Measurements from ENCODE around the gene MSI2.

Gene MSI2

GRCh38 chr17:57650548-57650947 lies 394.2 kb downstream of the MSI2 start:
- Histone ChIP-seq H3K9ac (ENCODE audit: low read length) (no peak overlapping the region), H3K4me1 (ENCODE audit: control insufficient read depth, insufficient read depth, low read length) (no peaks in the 10 kb centered on the region), H3K27me3 (ENCODE audit: control insufficient read depth, insufficient read depth, low read length) (no peaks in the 10 kb centered on the region), H3K36me3 (ENCODE audit: control insufficient read depth, insufficient read depth, low read length) (no peaks in the 10 kb centered on the region), H3K27ac (ENCODE audit: low read depth, low read length) (no peak overlapping the region), H3K4me3 (ENCODE audit: low read length) (no peak overlapping the region)

GRCh38 chr17:57651451-57651850 lies 395.1 kb downstream of the MSI2 start:
- Histone ChIP-seq H3K27ac (ENCODE audit: low read depth, low read length) (no peak overlapping the region), H3K36me3 (ENCODE audit: control insufficient read depth, insufficient read depth, low read length) (no peaks in the 10 kb centered on the region), H3K9ac (ENCODE audit: low read length) (no peak overlapping the region), H3K27me3 (ENCODE audit: control insufficient read depth, insufficient read depth, low read length) (no peaks in the 10 kb centered on the region), H3K4me1 (ENCODE audit: control insufficient read depth, insufficient read depth, low read length) (no peaks in the 10 kb centered on the region), H3K4me3 (ENCODE audit: low read length) (no peak overlapping the region)

GRCh38 chr17:57651996-57652395 lies 395.7 kb downstream of the MSI2 start:
- Histone ChIP-seq H3K4me3 (ENCODE audit: low read length) (no peak overlapping the region), H3K27me3 (ENCODE audit: control insufficient read depth, insufficient read depth, low read length) (no peaks in the 10 kb centered on the region), H3K9ac (ENCODE audit: low read length) (no peak overlapping the region), H3K36me3 (ENCODE audit: control insufficient read depth, insufficient read depth, low read length) (no peaks in the 10 kb centered on the region), H3K4me1 (ENCODE audit: control insufficient read depth, insufficient read depth, low read length) (no peaks in the 10 kb centered on the region), H3K27ac (ENCODE audit: low read depth, low read length) (no peak overlapping the region)

- H3K4me3 ChIP-seq (ENCODE audit: low read length) = no peak overlapping the region
- no peak overlapping the region for H3K27ac ChIP-seq (ENCODE audit: low read depth, low read length)
- H3K27me3 ChIP-seq (ENCODE audit: control insufficient read depth, insufficient read depth, low read length) = no peaks in the 10 kb centered on the region
- no peaks in the 10 kb centered on the region for H3K4me1 ChIP-seq (ENCODE audit: control insufficient read depth, insufficient read depth, low read length)
- H3K9ac ChIP-seq (ENCODE audit: low read length) = no peak overlapping the region
- no peaks in the 10 kb centered on the region for H3K36me3 ChIP-seq (ENCODE audit: control insufficient read depth, insufficient read depth, low read length)
Observed at GRCh38 chr17:57652811-57653210, 396.5 kb downstream of the MSI2 start.

- Histone ChIP-seq H3K36me3 (ENCODE audit: control insufficient read depth, insufficient read depth, low read length) (no peaks in the 10 kb centered on the region), H3K9ac (ENCODE audit: low read length) (no peak overlapping the region), H3K27me3 (ENCODE audit: control insufficient read depth, insufficient read depth, low read length) (no peaks in the 10 kb centered on the region), H3K4me1 (ENCODE audit: control insufficient read depth, insufficient read depth, low read length) (no peaks in the 10 kb centered on the region), H3K4me3 (ENCODE audit: low read length) (no peak overlapping the region), H3K27ac (ENCODE audit: low read depth, low read length) (no peak overlapping the region)
Observed at GRCh38 chr17:57653279-57653678, 397.0 kb downstream of the MSI2 start.

- no peaks in the 10 kb centered on the region for H3K27me3 ChIP-seq (ENCODE audit: control insufficient read depth, insufficient read depth, low read length)
- no peaks in the 10 kb centered on the region for H3K36me3 ChIP-seq (ENCODE audit: control insufficient read depth, insufficient read depth, low read length)
- no peak overlapping the region for H3K4me3 ChIP-seq (ENCODE audit: low read length)
- H3K27ac ChIP-seq (ENCODE audit: low read depth, low read length) = no peak overlapping the region
- H3K9ac ChIP-seq (ENCODE audit: low read length) = no peak overlapping the region
- H3K4me1 ChIP-seq (ENCODE audit: control insufficient read depth, insufficient read depth, low read length) = no peaks in the 10 kb centered on the region
Observed at GRCh38 chr17:57654040-57654775, 397.9 kb downstream of the MSI2 start.

GRCh38 chr17:57655553-57655952 lies 399.2 kb downstream of the MSI2 start:
- H3K27ac ChIP-seq (ENCODE audit: low read depth, low read length) = no peak overlapping the region
- no peaks in the 10 kb centered on the region for H3K27me3 ChIP-seq (ENCODE audit: control insufficient read depth, insufficient read depth, low read length)
- no peak overlapping the region for H3K4me3 ChIP-seq (ENCODE audit: low read length)
- no peaks in the 10 kb centered on the region for H3K4me1 ChIP-seq (ENCODE audit: control insufficient read depth, insufficient read depth, low read length)
- H3K36me3 ChIP-seq (ENCODE audit: control insufficient read depth, insufficient read depth, low read length) = no peaks in the 10 kb centered on the region
- no peak overlapping the region for H3K9ac ChIP-seq (ENCODE audit: low read length)

GRCh38 chr17:57657211-57657610 lies 400.9 kb downstream of the MSI2 start:
- no peaks in the 10 kb centered on the region for H3K4me1 ChIP-seq (ENCODE audit: control insufficient read depth, insufficient read depth, low read length)
- no peaks in the 10 kb centered on the region for H3K36me3 ChIP-seq (ENCODE audit: control insufficient read depth, insufficient read depth, low read length)
- H3K27me3 ChIP-seq (ENCODE audit: control insufficient read depth, insufficient read depth, low read length) = no peaks in the 10 kb centered on the region
- no peak overlapping the region for H3K27ac ChIP-seq (ENCODE audit: low read depth, low read length)
- no peak overlapping the region for H3K9ac ChIP-seq (ENCODE audit: low read length)
- no peak overlapping the region for H3K4me3 ChIP-seq (ENCODE audit: low read length)

- peaks cover 5% of the 10 kb centered on the region for H3K4me1 ChIP-seq (ENCODE audit: control insufficient read depth, insufficient read depth, low read length)
- H3K9ac ChIP-seq (ENCODE audit: low read length) = no peak overlapping the region
- H3K36me3 ChIP-seq (ENCODE audit: control insufficient read depth, insufficient read depth, low read length) = no peaks in the 10 kb centered on the region
- H3K27ac ChIP-seq (ENCODE audit: low read depth, low read length) = peak overlapping the region; percentile 74
- no peak overlapping the region for H3K4me3 ChIP-seq (ENCODE audit: low read length)
- H3K27me3 ChIP-seq (ENCODE audit: control insufficient read depth, insufficient read depth, low read length) = no peaks in the 10 kb centered on the region
Observed at GRCh38 chr17:57662041-57662440, 405.7 kb downstream of the MSI2 start.

GRCh38 chr17:57662644-57663308 lies 406.5 kb downstream of the MSI2 start:
- Histone ChIP-seq H3K9ac (ENCODE audit: low read length) (no peak overlapping the region), H3K4me3 (ENCODE audit: low read length) (peak overlapping the region; percentile 58), H3K4me1 (ENCODE audit: control insufficient read depth, insufficient read depth, low read length) (peaks cover 5% of the 10 kb centered on the region), H3K27me3 (ENCODE audit: control insufficient read depth, insufficient read depth, low read length) (no peaks in the 10 kb centered on the region), H3K27ac (ENCODE audit: low read depth, low read length) (peak overlapping the region; percentile 74), H3K36me3 (ENCODE audit: control insufficient read depth, insufficient read depth, low read length) (no peaks in the 10 kb centered on the region)

- Histone ChIP-seq H3K27ac (ENCODE audit: low read depth, low read length) (peak overlapping the region; percentile 48), H3K4me3 (ENCODE audit: low read length) (no peak overlapping the region), H3K9ac (ENCODE audit: low read length) (no peak overlapping the region), H3K27me3 (ENCODE audit: control insufficient read depth, insufficient read depth, low read length) (no peaks in the 10 kb centered on the region), H3K4me1 (ENCODE audit: control insufficient read depth, insufficient read depth, low read length) (peaks cover 5% of the 10 kb centered on the region), H3K36me3 (ENCODE audit: control insufficient read depth, insufficient read depth, low read length) (no peaks in the 10 kb centered on the region)
Observed at GRCh38 chr17:57663326-57664070, 407.2 kb downstream of the MSI2 start.

- no peaks in the 10 kb centered on the region for H3K36me3 ChIP-seq (ENCODE audit: control insufficient read depth, insufficient read depth, low read length)
- peaks cover 5% of the 10 kb centered on the region for H3K4me1 ChIP-seq (ENCODE audit: control insufficient read depth, insufficient read depth, low read length)
- H3K4me3 ChIP-seq (ENCODE audit: low read length) = no peak overlapping the region
- no peak overlapping the region for H3K9ac ChIP-seq (ENCODE audit: low read length)
- H3K27me3 ChIP-seq (ENCODE audit: control insufficient read depth, insufficient read depth, low read length) = no peaks in the 10 kb centered on the region
- H3K27ac ChIP-seq (ENCODE audit: low read depth, low read length) = no peak overlapping the region
Observed at GRCh38 chr17:57665128-57665527, 408.8 kb downstream of the MSI2 start.
